GM19455 (cell line): ENCODE results near the gene CNTN5.
"Not testable (repeated sequence)": the region's sequence is repeated elsewhere in the genome, so short reads cannot be mapped to it uniquely, and the experiment has no call there.

Experiments used
- ATAC-seq: cut with Tn5 transposase; IDR thresholded peaks from one replicate; pipeline ENCODE4 v1.9.1; 2021; ENCODE audit not compliant: unreplicated experiment

Gene CNTN5

GRCh38 chr11:100176456-100176855 lies 1155.7 kb downstream of the CNTN5 start:
- ATAC-seq = no peak

DNA sequence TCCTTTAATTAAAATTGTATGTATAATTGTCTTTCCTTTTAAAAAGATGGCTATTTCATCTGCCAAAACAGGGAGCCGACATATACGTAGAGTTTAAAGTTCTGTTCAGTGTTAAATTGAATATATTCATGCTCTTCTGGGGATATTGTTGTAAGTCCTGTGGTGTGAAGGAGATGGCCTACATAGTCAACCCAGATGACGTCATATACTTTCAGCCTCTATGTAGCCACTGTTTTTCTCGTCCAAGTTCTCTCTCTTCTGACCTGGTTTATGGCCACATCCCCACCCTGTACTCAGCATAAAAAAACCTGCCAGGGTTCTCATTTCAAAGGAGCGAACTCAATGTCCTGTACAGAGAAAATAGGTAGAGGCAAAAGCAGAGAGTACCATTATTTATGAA lies 1156.9 kb downstream of the CNTN5 start:
- no peak for ATAC-seq

DNA sequence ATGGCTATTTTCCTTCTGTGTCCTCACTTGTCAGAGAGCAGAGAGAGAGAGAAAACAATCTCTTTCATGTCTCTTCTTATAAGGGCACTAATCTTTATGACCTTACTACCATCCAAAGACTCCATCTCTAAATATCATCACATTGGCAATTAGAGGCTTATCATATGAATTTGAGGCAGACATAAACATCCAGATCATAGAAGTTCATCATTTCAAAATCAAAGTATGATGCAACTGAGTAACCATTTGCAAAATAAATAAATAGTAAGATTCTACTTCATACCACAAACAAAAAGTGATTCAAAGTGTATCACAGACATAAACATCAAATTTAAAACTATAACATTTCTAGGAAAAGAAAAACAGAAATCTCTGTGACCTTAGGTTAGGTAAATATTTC lies 1161.6 kb downstream of the CNTN5 start:
- no peak for ATAC-seq

DNA sequence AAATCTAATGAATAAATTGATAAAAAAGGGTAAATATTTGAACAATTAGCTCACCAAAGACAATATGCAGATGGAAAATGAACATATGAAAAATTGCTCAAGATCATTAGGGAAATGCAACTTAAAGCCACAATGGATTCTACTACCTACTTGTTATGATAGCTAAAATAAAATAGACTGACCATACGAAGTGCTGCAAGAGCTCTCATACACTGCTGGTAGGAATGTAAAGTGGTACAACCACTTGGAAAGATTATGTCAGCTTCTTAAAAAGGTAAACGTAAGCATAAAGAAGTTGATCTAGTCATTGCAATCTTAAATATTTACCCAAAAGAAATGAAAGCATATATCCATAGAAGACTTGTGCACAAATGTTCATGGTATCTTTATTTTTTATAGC lies 1162.2 kb downstream of the CNTN5 start:
- ATAC-seq = no peak

DNA sequence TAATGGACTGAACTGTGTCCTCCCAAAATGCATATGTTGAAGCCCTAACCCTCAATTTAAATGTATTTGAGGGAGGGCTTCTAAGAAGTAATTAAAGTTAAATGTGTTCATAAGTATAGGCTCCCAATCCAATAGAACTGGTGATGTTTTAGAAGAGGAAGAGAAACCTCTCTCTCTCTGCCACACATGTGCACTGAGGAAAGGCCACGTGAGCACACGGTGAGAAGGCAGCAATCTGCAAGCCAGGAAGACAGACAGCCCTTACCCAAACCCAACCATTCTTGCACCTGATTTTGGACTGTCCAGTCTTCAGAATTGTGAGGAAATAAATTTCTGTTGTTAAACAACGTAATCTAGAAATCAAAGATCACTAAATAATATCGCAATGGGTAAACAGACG lies 1164.8 kb downstream of the CNTN5 start:
- ATAC-seq = no peak

DNA sequence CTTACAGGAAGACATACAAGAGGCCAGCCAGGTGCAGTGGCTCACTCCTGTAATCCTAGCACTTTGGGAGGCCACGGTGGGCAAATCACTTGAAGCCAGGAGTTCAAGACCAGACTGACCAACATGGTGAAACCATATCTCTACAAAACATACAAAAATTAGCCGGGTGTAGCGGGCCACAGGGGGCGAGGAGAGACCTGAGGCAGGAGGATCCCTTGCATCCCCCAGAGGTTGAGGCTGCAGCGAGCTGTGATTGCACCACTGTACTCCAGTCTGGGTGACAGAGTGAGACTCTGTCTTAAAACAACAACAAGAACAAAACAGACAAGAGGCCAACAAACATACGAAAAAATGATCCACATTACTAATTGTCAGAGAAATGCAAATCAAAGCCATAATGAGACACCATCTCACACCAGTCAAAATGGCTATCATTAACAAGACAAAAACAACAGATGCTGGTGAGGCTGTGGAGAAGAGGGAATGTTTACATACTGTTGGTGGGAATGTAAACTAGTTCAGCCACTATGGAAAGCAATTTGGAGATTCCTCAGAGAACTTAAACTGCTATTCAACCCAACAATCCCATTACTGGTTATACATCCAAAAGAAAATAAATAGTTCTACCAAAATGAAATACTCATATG lies 1167.5 kb downstream of the CNTN5 start:
- no peak for ATAC-seq

DNA sequence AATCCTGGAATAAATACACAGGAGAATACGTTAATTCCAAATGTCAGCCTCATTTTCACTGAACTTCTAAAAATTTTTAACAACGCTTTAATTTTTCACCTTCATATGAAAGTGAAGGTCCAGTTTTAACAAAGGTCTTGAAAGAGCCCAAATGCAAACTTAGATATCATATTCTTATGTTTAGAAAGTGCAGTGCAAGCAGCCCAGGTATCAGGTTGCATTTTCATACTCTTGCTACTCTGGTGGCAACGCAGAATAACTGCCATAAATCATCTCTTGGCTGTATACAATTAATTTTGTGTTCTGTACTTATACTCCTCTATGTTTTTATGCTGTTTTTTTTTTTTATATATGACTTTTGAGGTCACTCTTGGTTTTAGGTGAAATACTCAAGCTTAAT lies 1169.6 kb downstream of the CNTN5 start:
- ATAC-seq = no peak

DNA sequence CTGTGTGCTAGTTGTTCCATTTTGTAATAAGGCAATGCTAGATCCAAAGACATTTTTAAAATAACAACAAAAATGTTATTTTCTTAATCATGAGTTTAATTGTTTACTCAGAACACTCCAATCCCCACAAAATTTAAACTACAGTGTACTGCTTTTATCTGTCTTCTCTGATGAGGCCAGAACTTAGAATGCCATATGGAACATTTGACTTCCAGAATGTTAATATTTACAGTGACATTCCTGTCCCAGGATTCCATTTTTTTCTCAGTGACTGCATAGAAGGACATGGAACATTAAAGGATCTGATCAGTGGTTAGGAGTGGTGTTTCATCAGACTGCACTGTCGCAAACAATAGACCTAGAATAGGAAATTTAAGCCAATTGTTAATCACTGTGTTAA lies 1171.4 kb downstream of the CNTN5 start:
- no peak for ATAC-seq

DNA sequence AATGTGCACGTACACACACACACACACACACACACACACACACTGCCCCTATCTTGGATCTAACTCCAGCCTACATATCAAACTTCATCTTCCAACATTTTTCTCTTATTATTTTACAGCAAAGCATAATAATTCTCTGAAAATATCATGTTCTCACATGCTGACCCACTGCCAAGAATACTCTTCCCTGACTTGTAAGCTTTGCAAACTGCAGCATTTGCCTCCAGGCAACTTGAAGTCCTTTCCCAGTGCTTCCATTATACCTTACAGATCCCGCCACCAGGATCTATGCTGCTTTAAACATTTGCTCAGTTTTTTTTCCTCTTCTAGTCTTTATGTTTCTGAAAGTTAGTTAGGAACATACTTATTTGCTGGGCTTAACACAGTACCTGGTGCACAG lies 1183.0 kb downstream of the CNTN5 start:
- ATAC-seq = no peak

GRCh38 chr11:100205926-100206325 lies 1185.2 kb downstream of the CNTN5 start:
- ATAC-seq = no peak

DNA sequence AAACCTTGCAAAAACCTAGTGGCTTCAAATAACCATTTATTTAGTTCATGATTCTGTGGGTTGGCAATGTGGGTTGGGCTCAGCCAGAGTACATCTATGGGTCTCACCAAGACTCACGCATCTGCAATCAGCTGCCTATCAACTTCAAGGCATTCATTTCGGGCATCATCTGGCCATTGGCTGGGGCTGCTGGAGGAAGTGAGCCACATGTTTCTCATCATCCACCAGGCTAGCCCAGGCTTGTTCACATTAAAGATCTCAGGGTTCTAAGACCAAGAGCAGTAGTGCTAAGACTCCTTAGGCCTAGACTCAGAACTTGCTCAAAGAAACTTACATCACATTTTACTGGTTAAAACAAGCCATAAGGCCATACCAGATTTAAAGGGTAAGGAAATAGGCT lies 1187.5 kb downstream of the CNTN5 start:
- no peak for ATAC-seq

DNA sequence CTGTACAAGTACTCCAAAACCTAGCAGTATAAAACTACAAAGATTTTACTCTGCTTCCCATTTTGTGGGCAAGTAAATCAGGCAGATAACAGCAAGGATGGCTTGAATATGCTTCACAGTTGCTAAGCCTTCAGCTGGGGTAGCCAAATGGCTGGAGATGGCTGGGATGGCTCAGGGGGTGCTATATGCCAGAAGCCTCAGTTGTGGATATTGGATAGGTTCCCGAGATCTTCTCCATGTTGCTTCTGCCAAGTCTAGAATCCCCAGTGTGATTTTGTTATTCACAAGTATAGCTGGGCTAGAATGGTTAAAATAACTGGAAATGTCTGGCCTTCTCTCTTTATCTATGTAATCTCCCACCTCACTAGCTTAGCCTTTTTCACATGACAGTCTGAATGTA lies 1194.0 kb downstream of the CNTN5 start:
- ATAC-seq = no peak

DNA sequence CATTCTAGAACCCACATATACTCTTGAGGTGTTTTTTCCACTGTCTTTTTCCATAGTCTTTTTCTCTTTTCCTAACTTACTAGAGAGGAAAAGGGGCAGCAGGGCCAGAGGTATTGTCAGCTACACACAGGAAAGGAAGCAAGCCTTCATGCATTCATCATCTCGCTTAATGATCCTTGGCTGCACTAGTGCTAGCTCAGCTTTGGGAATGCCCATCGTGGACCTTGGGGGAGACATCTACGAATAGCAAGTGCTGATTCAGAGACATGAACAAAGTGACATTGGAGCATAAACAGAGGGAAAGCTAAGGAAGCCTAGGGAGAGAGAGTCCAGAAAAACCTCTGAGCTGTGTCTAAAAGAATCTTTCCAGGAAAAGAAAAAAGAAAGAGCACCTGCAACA lies 1200.1 kb downstream of the CNTN5 start:
- no peak for ATAC-seq

DNA sequence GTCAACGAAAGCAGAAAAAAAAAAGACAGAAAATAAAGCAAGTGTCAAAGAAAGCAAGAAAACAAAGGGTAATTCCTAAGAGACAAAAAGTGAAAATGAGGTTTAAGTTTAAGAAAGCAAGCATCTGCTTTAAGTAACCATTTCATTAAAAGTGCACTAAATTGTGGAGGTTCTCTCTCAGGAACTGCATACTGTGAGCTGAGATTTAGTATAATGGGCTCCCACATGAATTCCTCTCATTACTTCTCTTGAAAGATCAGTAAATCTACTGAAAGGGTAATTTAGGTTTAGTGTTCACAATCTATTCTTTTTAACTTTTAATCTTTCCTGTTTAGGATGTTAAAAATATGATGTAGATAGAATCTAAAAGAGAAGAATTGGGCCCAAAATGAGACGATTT lies 1201.0 kb downstream of the CNTN5 start:
- no peak for ATAC-seq

- ATAC-seq = no peak
Observed at GRCh38 chr11:100224541-100225034, 1203.8 kb downstream of the CNTN5 start.

DNA sequence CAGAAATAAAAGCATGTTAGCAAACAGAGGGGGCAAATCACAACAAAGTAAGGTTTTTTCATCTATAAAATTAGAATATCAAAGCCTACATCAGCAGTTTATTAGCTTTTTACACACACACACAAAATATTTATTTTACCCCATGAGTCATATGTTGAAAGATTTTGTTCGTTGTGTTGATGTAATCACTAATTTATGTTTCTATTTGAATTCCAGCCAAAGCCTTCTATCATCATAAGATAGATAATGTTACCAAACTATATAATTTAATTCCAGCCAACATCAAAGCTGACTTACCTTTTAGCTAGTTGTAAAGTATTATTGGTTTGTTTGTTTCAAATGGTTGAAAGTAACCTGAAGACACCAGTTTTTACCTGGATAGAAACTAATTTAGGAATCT lies 1208.3 kb downstream of the CNTN5 start:
- no peak for ATAC-seq

DNA sequence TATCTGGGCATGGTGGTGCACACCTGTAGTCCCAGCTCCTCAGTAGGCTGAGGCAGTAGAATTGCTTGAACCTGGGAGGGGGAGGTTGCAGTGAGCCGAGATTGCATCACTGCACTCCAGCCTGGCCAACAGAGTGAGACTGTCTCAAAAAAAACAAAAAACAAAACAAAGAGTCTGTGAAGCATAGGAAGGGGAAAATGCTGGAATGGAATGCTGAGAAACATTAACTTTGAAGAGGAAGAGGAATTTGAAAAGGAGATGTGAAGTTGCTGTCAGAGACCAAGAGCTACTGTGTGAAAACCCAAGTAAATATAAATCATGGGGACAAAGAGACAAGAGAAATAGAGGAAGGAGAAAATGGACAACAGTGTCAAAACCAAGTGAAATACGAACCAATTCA lies 1211.3 kb downstream of the CNTN5 start:
- no peak for ATAC-seq

- no peak for ATAC-seq
Observed at GRCh38 chr11:100235085-100235484, 1214.3 kb downstream of the CNTN5 start.

DNA sequence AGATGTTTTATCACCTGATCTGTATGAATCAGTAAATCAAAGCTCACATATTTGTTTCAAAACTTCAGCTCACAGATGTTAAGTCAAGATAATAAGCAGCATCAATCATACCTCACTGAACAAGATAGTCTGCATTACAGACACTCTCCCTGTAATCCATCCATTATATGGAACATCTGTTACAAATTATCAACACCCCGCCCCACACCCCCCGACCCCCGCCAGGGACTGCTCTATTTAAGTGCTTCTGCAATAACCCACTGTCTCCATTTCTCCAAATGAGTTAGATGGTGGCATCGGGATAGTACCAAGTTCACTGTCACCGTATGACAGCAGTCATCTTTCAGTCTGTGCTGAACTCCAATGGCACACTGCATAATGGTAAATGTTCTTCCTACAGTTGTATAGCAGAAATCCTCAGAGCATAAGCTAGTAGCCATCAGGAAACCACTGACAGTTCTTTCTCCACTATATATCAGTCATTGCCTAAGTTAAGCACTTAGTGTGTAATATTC lies 1219.3 kb downstream of the CNTN5 start:
- ATAC-seq = no peak

DNA sequence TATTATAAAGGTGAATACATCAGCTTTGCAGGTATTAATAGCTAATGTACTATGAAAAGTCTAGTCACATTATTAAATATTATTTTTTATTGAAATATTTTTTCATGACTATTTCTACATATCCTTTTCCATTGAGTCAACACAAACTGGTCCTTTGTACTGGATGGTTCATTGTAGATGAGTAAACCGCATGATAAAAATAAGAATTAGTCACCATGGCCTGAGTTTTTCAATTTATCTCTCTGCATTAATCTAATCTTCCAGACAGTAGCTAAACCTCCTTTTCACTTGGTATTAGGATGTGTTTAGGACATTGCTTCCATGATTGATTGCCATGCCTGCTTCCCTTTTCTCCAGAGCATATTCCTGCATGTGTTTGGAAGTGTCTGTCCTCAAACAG lies 1227.0 kb downstream of the CNTN5 start:
- ATAC-seq = no peak

GRCh38 chr11:100257238-100257803 lies 1236.6 kb downstream of the CNTN5 start:
- not testable (repeated sequence) for ATAC-seq

DNA sequence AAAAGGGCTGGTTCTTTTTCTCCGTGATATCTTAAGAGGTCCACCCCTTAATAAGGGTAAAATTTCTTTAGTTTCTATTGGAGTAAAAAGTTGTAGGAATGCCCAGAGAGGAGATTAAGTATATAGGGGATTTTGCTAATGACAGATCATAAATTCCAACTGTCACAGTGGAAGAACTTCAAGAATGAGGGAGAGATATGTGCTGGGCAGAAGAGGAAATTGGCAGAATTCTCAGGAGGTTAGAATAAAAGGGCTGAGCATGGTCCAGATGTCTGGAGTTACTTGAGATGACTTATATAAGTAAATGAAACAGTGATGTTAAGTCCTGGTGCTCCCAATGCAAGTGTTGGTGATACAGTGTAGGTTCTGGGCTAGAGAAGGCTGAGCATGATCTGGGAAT lies 1248.8 kb downstream of the CNTN5 start:
- no peak for ATAC-seq
